GM10266 (cell line): Measurements from ENCODE around the gene ABCC4.
A peak's percentile ranks its signal among the peaks of the same experiment; 100 is the strongest.
"Not testable (repeated sequence)": the region's sequence is repeated elsewhere in the genome, so short reads cannot be mapped to it uniquely, and the experiment has no call there.

Source experiments
- DNase-seq: peaks from one replicate; pipeline ENCODE4 v3.0.0; 2012; ENCODE audit errors: extremely low spot score
- TF ChIP-seq, protein P1 (sequence below): IDR thresholded peaks from 2 replicates; pipeline ENCODE4 v1.5.1; 2012; ENCODE audit warnings: mild to moderate bottlenecking, low read depth; ENCODE audit not compliant: control insufficient read depth, insufficient read depth; ENCODE audit errors: missing control alignments

ABCC4 gene

DNA sequence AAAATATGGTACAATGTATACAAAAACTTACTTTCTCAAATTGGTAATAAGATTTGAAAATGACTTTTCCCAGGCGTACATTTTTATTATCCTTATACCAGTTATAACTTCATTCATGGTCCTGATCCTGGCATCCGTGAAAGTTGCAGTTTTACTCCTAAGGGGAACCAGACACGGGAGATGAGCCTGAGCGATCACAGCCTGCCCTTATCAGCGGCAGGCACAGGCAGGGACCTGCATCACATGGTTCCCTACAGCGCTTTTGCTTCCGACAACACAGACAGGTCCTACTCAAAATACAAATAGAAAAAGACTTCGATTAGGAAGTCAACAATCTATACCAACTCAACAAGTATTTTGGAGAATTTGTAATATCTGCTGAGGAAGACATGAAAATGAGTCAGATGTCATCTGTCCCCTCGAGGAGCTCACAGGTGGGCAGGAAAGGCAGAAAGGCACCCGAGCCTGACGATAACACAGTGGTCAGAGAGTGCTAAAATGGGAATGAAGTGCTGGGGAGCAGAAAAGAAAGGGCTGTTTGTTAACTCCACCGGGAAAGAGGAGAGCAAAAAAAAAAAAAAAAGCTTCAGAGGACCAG is 93.4 kb downstream of the ABCC4 start:
- TF ChIP-seq, protein P1, sequence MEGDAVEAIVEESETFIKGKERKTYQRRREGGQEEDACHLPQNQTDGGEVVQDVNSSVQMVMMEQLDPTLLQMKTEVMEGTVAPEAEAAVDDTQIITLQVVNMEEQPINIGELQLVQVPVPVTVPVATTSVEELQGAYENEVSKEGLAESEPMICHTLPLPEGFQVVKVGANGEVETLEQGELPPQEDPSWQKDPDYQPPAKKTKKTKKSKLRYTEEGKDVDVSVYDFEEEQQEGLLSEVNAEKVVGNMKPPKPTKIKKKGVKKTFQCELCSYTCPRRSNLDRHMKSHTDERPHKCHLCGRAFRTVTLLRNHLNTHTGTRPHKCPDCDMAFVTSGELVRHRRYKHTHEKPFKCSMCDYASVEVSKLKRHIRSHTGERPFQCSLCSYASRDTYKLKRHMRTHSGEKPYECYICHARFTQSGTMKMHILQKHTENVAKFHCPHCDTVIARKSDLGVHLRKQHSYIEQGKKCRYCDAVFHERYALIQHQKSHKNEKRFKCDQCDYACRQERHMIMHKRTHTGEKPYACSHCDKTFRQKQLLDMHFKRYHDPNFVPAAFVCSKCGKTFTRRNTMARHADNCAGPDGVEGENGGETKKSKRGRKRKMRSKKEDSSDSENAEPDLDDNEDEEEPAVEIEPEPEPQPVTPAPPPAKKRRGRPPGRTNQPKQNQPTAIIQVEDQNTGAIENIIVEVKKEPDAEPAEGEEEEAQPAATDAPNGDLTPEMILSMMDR, result no peak

DNA sequence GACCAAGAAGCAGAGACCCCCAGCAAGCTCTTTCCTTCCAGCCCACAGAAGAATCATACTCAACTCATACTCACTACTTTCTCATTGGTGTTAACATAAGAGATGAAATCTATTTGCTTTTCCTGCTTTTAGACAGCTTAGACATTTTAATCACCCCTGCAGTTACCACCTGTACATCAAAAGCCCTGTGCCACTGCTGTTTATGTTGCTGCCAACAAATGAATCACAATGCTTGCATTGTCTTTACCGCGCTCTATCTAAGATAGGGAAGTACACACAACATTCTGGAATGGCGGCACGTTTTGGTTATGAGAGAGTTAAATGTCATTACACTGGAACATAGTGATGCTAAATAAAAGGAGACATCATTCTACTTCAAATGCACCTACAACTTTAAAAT is 95.1 kb downstream of the ABCC4 start:
- no peak for DNase-seq
- TF ChIP-seq, protein P1, result no peak

More for the DNA sequence above, 93.4 kb downstream of the ABCC4 start:
- peak; percentile 36 for DNase-seq

DNA sequence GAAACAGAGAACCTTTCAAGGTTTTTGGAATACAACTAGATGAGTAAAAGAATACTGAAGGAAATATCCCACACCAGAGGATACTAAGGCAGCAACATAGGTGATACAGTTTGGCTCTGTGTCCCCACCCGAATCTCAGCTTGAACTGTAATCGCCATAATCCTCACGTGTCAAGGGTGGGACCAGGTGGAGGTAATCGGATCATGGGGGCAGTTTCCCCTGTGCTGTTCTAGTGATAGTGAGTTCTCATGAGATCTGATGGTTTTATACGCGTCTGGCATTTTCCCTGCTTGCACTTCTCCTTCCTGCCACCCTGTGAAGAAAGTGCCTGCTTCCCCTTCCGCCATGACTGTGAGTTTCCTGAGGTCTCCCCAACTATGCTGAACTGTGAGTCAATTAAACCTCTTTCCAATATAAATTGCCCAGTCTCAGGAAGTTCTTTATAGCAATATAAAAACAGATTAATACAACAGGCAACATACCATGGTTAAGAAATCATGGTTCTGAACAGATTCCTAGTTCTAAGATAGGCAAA is 97.0 kb downstream of the ABCC4 start:
- DNase-seq, result no peak
- TF ChIP-seq, protein P1, result no peak

DNA sequence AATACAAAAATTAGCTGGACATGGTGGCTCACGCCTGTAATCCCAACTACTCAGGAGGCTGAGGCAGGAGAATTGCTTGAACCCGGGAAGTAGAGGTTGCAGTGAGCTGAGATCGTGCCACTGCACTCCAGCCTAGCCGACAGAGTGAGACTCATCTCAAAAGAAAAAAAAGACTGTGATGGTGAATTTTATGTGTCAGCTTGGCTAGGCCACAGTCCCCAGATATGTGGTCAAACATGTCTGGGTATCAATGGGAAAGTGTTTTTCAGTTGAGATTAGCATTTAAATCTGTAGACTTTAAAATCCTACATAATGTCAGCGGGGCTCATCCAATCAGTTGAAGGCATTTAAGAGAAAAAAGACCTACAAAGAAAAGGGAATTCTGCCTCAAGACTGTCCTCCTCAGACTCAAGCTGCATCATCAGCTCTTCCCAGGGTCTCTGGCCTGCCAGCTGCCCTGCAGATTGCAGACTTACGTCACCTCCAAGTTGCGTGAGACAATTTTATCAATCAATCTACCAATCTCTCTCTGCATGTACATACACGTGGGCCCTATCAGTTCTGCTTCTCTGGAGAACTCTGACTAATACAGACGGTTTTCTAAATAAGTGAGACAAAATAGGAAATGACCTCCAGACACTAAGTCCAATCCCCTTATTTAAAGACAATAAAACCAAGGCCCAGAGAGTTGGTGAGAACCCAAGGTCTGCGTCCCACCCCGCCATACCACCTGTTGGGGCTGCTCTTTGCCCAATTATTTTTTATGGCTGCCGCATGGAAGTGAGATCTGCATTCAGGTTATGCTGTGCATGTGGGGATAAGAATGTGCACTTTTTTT is 99.2 kb downstream of the ABCC4 start:
- TF ChIP-seq, protein P1, result no peak
- DNase-seq, result no peak

DNA sequence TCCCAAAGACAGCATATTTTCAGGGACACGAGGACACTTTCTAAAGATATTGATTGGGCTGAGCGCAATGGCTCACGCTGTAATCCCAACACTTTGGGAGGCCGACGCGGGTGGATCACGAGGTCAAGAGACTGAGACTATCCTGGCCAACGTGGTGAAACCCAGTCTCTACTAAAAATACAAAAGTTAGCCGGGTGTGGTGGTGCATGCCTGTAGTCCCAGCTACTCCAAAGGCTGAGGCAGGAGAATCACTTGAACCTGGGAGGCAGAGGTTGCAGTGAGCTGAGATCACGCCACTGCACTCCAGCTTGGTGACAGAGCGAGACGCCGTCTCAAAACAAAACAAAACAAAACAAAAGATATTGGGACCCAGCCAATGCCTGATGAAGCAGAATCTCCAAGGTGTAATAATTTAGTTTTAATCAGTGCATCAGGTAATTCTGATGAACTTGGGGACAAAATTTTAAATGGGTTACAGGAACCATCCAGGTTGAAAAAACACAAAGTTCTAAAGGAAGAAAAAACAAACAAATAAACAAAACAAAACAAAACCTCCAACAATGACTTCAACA is 100.8 kb downstream of the ABCC4 start:
- not testable (repeated sequence) for DNase-seq

DNA sequence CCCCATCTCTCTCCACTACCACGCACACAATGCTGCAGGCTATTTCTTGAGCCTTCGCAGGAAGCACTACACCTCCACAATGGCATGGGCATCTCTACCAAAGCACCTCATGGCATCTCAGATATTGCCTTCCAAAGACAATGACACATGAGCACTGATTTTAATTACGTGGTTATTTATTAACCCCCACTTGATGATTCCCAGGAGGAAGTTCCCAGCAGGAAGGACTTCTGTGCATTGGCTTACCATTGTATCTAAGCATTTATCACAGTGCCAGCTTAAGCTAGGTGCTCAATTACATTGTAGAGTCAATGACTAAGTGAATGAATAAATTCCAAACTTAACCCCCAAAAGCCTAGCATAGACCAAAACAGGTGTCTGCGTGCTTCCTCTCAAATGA is 101.4 kb downstream of the ABCC4 start:
- TF ChIP-seq, protein P1, result no peak
- DNase-seq, result no peak

DNA sequence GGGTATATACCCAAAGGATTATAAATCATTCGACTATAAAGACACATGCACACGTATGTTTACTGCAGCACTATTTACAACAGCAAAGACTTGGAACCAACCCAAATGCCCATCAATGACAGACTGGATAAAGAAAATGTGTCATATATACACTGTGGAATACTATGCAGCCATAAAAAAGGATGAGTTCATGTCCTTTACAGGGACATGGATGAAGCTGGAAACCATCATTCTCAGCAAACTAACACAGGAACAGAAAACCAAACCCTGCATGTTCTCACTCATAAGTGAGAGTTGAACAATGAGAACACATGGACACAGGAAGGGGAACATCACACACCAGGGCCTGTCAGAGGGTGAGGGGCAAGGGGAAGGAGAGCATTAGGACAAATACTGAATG is 102.6 kb downstream of the ABCC4 start:
- DNase-seq, result not testable (repeated sequence)

DNA sequence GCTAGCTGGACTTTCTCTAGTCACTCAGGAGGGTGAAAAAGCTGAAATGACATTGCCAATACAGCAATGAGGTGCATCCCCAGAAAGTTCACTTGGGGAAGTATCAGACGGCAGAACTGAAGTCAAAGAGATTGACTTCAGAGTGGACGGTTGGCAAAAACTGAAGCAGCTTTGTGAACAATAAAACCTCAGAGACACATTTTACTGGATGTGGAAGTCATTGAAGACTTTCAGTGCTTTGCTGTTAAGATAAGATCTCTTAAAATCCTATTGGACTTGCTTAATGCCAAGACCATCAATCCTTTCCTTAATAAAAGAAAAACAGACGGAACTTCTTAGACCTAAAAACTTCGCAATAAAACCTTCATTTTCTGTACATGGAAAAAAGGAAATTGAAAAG is 103.7 kb downstream of the ABCC4 start:
- TF ChIP-seq, protein P1, result no peak
- no peak for DNase-seq
